Sigmoid colon (tissue), 4 donors: Measurements from ENCODE around the gene CARD11.

Experiments
- EP300 ChIP-seq, 4 donors: sonication (generic); formaldehyde crosslinking; IDR thresholded peaks; one replicate each; pipeline ENCODE4 v1.6.1; 2017; ENCODE audit warnings: antibody characterized with exemption in 4 of 4
- POLR2A ChIP-seq, 2 donors: fragments of 450-650 bp; IDR thresholded peaks; one replicate each; pipeline ENCODE4 v1.6.1; 2016; ENCODE audit warnings: antibody characterized with exemption in 2 of 2, mild to moderate bottlenecking in 2 of 2, moderate library complexity in 2 of 2
- POLR2AphosphoS5 ChIP-seq, 4 donors: sonication (generic); formaldehyde crosslinking; IDR thresholded peaks; one replicate each; pipeline ENCODE4 v1.6.1; 2017; ENCODE audit warnings: antibody characterized with exemption in 4 of 4
- TF ChIP-seq, protein P1 (sequence below), 4 experiments: fragments of 450-650 bp in 3 of 4; fragments of 200-600 bp in 1 of 4; IDR thresholded peaks; one replicate each; pipeline ENCODE4 v1.5.1; 2016 to 2019; ENCODE audit warnings: antibody characterized with exemption in 4 of 4, mild to moderate bottlenecking in 3 of 4, moderate library complexity in 2 of 4

DNA sequence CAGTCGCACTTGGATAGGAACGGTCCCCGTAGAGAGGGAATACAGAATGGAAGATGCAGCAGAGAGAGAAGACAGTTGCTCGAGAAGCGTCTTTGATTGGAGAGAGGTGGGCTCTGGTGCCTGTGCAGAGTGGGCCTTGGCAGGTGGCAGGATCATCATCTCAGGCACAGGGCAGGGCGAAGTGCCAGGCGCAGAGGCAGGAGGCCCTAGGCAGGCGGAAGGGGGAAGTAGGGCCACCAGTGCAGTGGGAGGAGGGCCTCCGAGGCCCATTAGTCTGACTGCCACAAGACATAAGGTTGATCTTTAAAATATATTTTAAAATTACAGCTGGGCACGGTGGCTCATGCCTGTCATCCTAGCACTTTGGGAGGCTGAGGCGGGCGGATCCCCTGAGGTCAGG lies 10.1 kb downstream of the CARD11 start:
- TF ChIP-seq, protein P1, sequence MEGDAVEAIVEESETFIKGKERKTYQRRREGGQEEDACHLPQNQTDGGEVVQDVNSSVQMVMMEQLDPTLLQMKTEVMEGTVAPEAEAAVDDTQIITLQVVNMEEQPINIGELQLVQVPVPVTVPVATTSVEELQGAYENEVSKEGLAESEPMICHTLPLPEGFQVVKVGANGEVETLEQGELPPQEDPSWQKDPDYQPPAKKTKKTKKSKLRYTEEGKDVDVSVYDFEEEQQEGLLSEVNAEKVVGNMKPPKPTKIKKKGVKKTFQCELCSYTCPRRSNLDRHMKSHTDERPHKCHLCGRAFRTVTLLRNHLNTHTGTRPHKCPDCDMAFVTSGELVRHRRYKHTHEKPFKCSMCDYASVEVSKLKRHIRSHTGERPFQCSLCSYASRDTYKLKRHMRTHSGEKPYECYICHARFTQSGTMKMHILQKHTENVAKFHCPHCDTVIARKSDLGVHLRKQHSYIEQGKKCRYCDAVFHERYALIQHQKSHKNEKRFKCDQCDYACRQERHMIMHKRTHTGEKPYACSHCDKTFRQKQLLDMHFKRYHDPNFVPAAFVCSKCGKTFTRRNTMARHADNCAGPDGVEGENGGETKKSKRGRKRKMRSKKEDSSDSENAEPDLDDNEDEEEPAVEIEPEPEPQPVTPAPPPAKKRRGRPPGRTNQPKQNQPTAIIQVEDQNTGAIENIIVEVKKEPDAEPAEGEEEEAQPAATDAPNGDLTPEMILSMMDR (IDR thresholded peaks at IDR 0.05), result no peak
- no peak for TF ChIP-seq POLR2A (IDR thresholded peaks at IDR 0.05)
- no peak for TF ChIP-seq POLR2AphosphoS5 (IDR thresholded peaks at IDR 0.05)
- no peak for TF ChIP-seq EP300 (IDR thresholded peaks at IDR 0.05)
